GM12873 (cell line): Measurements from ENCODE around the gene NTMT2.

ENCODE experiments used
- TF ChIP-seq, protein P1 (sequence below): IDR thresholded peaks from 2 replicates; pipeline ENCODE4 v1.5.1; 2012; ENCODE audit warnings: low read depth, mild to moderate bottlenecking, moderate library complexity, low read length, control low read depth; ENCODE audit not compliant: insufficient read depth; ENCODE audit errors: missing control alignments

Gene NTMT2

DNA sequence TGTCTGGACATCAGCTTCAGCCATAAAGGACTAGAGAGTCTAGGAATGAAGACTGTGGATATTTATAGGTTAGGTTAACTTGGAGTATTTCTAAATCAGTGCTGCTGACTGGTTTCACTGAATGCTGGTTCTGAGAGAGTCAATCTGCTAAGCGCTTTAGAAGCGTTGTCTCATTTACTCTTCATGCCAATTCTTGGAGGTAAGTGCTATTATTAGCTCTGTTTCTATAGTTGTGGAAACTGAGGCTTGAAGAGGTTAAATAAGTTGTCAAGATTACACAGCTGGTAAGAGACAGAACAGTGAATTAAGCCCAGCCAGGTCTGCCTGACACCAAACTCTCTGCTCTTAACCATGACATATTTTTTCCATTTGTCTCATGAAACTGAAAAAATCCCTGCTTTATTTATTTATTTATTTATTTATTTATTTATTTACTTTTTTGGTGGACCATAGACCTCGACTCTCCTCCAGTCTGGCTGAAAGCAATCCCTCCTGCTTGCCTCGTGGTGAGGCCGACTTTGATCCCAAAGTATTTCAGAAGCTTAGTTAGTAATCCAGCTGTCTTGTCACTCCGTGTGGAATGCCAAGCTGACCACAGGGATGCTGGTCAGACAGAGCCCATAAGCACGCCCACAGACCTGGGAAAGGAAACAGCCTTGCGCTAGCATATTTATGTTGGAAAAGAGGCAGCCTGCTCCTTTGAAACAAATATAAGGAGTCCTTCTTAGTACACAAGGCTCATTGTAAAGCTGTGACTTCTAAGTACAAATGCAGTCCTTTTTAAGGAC, 16.9 kb downstream of the NTMT2 start:
- TF ChIP-seq, protein P1, sequence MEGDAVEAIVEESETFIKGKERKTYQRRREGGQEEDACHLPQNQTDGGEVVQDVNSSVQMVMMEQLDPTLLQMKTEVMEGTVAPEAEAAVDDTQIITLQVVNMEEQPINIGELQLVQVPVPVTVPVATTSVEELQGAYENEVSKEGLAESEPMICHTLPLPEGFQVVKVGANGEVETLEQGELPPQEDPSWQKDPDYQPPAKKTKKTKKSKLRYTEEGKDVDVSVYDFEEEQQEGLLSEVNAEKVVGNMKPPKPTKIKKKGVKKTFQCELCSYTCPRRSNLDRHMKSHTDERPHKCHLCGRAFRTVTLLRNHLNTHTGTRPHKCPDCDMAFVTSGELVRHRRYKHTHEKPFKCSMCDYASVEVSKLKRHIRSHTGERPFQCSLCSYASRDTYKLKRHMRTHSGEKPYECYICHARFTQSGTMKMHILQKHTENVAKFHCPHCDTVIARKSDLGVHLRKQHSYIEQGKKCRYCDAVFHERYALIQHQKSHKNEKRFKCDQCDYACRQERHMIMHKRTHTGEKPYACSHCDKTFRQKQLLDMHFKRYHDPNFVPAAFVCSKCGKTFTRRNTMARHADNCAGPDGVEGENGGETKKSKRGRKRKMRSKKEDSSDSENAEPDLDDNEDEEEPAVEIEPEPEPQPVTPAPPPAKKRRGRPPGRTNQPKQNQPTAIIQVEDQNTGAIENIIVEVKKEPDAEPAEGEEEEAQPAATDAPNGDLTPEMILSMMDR: no peak

DNA sequence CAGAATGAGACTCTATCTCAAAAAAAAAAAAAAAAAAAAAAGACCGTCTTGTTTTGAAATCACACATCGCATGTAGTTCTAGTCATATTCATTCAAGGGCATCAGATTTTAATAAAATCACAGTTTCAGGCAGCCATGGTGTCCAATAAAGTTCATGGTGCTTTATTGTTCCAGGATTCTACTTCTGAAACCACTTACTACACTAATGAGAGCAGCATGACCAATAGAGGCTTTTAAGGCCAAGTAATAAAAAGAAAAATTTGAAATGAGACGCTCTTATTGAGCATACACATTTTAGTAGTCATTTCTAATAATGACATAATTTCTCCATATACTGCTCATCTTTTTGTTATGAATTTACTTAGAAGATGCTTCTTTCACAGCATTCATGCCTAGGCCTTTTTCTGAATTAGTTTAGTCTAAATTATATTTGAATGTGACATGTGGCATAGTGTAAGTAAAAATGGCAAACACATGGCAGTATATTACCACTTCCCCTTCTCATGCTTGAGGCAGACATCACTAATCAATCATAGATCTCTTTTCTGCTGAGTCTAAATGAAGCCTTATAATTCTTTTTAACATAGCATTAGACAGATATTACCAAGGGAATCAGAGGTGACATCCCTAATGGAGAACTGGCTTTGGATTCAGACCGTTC, 18.5 kb downstream of the NTMT2 start:
- TF ChIP-seq, protein P1: no peak

DNA sequence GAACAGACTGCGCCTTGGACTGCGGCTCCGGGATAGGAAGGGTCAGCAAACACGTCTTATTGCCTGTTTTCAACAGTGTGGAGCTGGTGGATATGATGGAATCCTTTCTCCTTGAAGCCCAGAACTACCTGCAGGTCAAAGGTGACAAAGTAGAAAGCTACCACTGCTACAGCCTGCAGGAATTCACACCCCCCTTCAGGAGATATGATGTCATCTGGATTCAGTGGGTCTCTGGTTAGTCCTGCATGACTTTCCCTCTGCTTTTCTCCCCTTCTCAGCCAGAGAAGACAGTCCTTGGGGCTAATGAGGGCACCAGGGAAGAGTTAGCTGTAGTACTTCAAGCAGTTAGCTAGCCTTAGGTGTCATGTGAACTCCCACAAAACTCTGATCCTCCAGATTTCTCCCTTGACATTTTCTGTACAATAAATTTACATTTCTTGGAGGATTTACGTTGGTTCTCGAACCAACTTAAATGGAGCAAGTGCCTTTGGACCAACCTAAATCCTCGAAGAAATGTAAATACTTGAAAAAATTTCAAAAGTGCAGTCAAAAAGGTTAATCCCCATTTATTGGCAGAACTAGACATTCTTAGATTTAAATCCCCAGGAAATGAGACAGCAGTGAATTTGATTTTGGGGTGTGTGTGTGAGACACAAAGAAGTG, 20.9 kb downstream of the NTMT2 start:
- TF ChIP-seq, protein P1: no peak

DNA sequence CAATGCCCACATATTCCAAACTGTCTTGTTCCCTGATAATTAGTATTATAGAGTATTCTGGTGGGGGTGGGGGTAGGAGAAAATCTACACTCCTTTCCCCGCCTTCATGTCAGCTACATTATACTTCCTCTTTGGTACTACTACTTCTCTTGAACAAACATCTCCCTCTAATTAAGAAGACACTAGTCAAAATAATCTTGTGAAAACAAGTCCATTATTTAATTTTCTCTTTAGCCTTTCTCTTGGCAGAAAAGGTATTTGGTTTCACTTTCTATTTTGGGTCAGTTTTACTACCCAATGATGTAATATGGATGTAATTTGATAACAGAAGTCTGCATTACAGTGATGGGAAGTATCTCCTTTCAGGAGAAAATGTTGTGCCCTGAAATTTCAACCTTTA, 22.5 kb downstream of the NTMT2 start:
- TF ChIP-seq, protein P1: no peak

DNA sequence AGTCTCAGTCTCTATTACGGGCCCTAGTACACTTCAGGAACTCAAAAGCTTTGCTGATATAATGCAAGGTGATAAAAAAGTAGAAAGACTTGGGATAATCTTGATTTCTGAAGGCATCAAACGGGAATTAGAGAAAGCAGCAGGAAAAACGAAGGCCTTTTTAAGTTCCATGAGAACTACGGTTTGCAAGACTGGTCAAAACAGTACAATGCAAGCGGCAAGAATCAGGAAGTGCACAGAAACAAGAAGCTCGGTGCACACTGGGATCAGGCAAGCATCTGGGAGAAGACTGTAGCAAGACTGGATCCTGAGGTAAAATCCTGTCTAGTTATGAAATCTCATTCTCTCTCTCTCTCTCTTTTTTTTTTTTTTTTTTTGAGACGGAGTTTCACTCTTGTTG, 28.6 kb downstream of the NTMT2 start:
- TF ChIP-seq, protein P1: no peak

DNA sequence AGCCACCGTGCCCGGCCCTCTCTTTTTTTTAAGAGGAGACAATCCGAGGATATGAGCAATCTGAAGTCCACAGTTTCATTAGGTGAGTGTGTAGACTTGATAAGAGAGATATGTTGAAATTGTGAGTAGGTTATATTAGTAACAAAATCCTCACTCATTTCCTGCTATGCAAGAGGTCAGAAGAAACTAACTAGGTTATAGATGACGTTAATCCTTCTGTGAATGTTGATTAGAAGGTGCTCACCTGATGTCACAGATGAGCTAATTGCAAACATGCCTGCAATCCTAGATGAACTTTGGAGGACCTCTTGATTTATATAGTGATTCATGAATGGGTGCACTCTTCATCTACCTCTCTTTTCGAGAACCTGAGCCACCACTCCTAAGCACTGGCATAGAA, 29.3 kb downstream of the NTMT2 start:
- TF ChIP-seq, protein P1: no peak

DNA sequence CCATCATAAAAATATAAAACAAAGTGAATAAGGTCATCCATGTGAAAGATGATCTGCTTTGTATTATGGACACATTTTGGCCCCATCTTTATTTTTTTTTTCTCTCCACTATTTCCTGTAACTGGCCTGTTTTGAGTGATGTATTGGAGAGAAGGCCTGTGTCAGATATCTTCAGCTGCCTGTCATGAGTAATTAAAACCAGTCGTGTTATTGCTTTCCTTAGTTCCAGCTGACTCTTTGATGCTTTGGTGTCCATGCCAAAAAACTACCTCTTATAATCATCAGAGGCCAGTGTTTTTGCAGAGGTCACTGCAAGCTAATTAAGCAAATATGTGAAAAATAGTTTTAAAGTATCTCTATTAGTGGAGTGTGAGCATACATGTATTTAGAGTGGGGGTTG, 29.7 kb downstream of the NTMT2 start:
- TF ChIP-seq, protein P1: no peak
